NCI-H1694 treated with DMSO at 0.1 percent for 48 hours (cell line): ENCODE measurements around the gene TRIM61.
"Not testable (repeated sequence)": the region's sequence is repeated elsewhere in the genome, so short reads cannot be mapped to it uniquely, and the experiment has no call there.

Source experiments
- DNase-seq: peaks from one replicate; lab custom pipeline; 2025; lab: John Stamatoyannopoulos, UW

Gene TRIM61

DNA sequence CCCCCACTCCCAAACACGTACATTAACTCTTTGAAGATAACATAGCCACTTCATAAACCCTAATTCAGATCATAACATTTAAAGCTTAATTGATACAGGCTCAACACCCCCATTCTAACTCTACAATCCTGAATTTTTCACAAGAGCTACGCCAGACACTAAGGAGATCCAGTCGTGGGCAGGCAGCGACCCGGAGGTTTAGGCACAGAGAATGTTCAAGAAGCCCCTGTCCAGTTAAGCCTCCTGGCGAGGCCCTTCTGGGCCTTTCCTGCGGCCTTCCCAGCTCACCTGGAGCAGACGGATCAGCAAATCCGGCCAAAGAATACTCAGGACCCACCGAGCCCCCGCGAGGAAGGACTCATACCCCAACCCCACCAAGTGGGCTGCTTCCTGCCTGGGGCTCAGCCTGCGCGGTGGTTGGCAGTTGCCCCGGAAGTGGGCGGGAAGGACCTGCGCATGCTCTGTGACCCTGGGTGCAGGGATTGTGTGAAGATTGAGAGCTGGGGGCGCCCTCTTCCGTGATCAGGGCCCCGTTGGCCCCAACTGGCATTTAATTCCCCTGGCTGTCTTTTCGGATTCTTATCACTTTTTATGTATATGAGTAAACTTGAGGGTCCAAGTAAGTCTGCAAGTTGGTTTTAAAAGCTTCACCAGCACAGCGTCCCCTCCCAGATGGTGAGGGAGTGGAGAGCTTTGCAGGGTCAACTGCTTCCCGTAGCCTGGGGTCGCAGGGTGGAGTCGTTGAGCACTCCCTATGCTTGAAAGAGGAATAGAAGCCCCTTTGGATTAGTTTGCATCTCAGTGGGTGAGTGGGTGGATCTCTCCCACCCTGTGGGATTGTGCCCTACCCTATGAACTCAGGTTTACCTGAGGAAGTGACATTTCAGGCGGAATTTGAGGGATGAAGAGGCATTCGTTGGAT lies at the start of gene TRIM61:
TSS of gene TRIM61 (minus strand) at position 415 of the 922 bp plus-strand sequence. CDS start 7,655 bp downstream, outside the sequence.
- DNase-seq: no peak

DNA sequence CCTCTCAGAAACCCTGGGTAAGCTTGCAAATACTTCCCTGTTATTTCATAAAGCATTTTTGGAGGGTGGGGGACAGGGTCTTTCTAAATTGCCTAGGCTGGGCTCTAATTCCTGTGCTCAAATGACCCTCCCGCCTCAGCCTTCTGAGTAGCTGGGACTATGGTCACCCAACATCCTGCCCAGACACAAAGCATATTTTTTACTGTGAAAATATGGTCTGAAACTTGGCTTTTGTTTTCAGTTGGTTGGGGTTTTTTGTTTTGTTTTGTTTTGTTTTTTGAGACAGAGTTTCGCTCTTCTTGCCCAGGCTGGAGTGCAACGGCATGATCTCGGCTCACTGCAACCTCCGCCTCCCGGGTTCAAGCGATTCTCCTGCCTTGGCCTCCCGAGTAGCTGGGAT lies 48.3 kb upstream of the TRIM61 start:
- DNase-seq: not testable (repeated sequence)

GRCh38 chr4:165019995-165020394 lies 42.5 kb upstream of the TRIM61 start:
- DNase-seq: not testable (repeated sequence)

DNA sequence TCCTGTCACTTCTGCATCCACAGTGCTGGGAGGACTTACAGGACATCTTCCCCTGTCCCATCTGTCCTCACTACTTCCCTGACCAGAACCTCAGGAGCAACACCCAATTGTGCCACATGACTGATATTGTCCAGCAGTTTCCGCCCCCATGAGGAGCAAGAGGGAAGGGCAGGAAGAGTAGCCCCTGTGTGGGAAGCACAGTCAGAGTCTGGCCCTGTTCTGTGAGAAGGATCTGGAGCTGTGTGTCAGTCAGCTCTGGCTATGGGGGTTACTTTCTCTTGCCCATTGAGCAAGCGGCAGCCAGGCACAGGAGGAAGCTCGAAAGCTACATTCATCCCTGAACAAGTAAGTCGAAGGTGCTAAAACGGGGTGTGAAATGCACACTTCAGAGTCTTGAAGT lies 39.5 kb upstream of the TRIM61 start:
- DNase-seq: no peak

- DNase-seq: no peak
These were observed 36.2 kb upstream of the TRIM61 start for GRCh38 chr4:165013691-165014090.

GRCh38 chr4:165011403-165011802 lies 33.9 kb upstream of the TRIM61 start:
- no peak for DNase-seq

- DNase-seq: no peak
These were observed 33.5 kb upstream of the TRIM61 start for GRCh38 chr4:165010991-165011390.

DNA sequence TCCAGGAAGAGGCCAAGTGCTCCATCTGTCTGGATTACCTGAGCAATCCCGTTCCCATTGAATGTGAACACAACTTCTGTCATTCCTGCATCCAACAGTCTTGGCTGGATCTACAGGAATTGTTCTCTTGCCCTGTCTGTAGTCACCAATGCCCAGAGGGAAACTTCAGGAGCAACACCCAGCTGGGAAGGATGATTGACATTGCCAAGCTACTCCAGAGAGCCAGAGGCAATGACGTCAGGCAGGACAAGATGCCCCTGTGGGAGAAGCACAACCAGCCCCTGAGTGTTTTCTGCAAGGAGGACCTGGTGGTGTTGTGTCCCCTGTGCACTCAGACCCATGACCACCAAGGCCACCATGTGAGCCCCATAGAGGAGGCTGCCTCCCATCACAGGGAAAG lies 33.0 kb upstream of the TRIM61 start:
- DNase-seq: no peak

DNA sequence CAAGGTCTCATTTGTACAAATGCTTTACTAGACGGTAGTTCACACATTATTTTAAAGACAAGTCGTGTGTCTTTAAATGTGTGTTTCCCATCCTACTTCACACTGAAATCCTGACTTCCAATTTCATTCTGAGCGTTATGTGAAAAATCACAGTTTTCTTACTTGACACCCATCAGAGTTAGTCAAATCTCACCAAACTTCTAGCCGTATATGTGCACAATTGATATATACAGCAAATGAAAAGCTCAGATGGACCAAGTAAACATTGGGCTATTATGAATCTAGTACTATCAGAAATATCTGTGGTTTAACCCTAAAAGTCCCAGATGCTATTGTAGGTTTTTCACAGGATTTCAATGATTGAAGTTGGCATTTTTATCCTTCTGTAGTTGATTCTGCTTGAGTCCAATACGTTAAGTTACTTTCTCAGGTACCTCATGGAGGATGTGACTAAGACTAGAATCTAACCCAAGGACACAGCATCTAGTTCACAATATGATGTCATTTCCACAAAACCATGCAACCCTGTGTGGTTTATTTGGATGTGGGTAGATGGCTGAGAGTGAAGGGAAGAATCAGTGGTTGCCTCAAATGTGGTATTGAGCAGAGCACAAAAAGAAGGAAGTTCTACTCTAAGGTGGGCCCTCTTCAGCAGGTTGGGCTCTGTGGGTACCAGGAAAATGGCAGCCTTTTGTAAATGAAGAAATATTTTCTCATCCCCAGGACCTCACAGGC lies 32.2 kb upstream of the TRIM61 start:
- DNase-seq: no peak

DNA sequence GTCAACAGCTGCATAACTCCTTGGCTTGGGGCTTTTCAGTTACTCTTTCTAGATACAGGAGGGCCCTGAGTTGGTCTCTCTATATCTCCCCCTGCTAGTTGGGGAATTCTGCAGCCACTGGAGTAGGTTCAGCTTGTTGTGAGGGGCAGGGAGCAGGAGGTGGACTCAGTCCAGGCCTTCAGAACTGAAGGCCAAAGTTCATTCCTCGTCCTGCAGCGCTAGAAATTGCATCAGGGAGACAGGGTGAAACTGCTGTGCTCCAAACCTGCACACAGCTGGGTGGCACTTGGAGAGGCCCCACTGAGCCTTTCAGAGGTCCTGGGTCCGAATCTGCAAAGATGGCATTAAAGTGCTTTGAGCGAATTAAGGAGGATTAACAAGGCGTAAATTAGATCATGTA lies 29.4 kb upstream of the TRIM61 start:
- DNase-seq: no peak

- DNase-seq: no peak
These were observed 29.0 kb upstream of the TRIM61 start for GRCh38 chr4:165006456-165006855.

- DNase-seq: no peak
These were observed 28.0 kb upstream of the TRIM61 start for GRCh38 chr4:165005352-165005925.

- not testable (repeated sequence) for DNase-seq
These were observed 24.5 kb upstream of the TRIM61 start for GRCh38 chr4:165001957-165002356.

- not testable (repeated sequence) for DNase-seq
These were observed 21.1 kb upstream of the TRIM61 start for GRCh38 chr4:164998526-164999080.

DNA sequence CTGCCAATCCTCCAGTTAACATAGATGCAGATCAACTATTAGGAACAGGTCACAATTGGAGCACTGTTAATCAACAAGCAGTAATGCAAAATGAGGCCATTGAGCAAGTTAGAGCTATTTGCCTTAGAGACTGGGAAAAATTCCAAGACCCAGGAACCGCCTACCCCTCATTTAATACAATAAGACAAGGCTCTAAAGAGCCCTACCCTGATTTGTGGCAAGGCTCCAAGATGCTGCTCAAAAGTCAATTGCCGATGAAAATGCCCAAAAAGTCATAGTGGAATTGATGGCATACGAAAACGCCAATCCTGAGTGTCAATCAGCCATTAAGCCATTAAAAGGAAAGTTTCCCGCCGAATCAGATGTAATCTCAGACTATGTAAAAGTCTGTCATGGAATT lies 20.5 kb upstream of the TRIM61 start:
- no peak for DNase-seq

GRCh38 chr4:164997324-164997723 lies 19.9 kb upstream of the TRIM61 start:
- no peak for DNase-seq

DNA sequence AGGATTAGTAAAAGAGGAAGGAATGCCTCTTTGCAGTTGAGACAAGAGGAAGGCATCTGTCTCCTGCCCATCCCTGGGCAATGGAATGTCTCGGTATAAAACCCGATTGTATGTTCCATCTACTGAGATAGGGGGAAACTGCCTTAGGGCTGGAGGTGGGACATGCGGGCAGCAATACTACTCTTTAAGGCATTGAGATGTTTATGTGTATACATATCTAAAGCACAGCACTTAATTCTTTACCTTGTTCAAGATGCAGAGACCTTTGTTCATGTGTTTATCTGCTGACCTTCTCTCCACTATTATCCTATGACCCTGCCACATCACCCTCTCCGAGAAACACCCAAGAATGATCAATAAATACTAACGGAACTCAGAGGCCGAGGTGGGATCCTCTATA lies 18.7 kb upstream of the TRIM61 start:
- not testable (repeated sequence) for DNase-seq

- not testable (repeated sequence) for DNase-seq
These were observed 13.3 kb upstream of the TRIM61 start for GRCh38 chr4:164990786-164991185.

DNA sequence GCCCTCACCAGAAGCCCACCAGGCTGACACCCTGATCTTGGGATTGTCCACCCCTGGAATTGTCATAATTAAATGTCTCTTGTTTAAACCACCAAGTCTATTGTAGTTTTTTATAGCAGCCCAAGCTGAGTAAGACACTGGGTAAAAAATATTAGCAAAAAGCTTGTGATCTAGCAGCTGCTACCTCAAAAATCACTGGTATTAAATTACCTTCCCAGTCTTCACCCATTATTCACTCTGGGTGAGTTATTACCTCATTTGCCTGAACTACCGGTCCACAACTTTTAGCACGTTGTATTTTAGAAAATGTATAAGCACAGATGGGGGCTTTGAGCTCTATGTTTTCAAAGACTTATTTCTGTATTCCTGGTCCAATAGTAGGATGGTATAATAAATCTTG lies 12.0 kb upstream of the TRIM61 start:
- DNase-seq: no peak

- not testable (repeated sequence) for DNase-seq
These were observed 5.5 kb downstream of the TRIM61 start for GRCh38 chr4:164971929-164972328.

DNA sequence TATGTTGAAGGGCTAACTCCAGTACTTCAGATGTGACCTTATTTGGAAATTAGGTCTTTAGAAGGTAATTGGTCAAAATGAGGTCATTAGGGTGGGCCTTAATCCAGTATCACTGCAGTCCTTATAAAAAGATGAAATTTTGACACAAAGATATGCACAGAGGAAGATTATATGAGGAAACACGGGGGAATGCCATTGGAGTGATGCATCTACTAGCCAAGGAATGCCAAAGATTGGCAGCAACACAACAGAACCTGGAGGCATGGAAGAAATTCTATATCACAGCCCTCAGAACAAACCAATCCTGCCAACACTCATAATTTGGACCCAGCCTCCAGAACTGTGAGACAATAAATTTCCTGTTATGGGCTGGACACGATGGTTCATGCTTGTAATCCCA lies 17.6 kb downstream of the TRIM61 start:
- DNase-seq: no peak

DNA sequence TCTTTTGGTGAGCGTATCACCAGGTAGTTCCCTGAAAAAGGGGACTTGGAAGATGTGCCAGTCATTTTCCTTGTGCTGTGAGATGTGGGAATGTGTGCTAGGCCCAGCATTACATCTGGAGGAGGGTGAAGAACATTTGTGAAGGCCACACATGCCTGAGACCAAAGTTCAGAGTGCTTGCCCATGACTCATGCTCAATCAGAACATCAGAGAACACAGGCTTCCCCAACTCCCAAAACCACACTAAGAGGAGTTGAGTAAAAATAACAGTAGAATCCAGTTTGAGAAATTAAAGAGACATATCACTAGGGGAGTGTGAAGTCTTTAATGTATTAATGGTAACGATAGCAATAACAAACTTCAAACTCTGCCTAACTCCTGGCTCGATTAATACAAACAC lies 18.0 kb downstream of the TRIM61 start:
- DNase-seq: not testable (repeated sequence)
